SK-N-SH (cell line): ENCODE measurements around the gene GLIPR1L1. TPM values are rescaled to one million over a fixed set of nuclear protein-coding genes. Genes with fewer than 3 reads are reported as not detected.
A peak's percentile ranks its signal among the peaks of the same experiment; 100 is the strongest.

Experiments
- CTCF ChIA-PET: fragments of 300-600, 350-600 bp; formaldehyde crosslinking; extraction: SDS; loops from one replicate; lab custom pipeline; 2021; lab: Yijun Ruan, JAX
- POLR2A ChIA-PET: fragments of 350-600 bp; sonication (Branson Sonifier 250); formaldehyde crosslinking; extraction: SDS; loops from one replicate; lab custom pipeline; 2020; ENCODE audit warnings: antibody characterized with exemption, inconsistent platforms; lab: Yijun Ruan, JAX
- DNase-seq: peaks from one replicate; pipeline ENCODE4 v3.0.0; 2012
- H2AFZ ChIP-seq: fragments of 200-600 bp; sonication (generic); 2 replicates; pipeline ENCODE4 v1.8.1; 2016; ENCODE audit warnings: antibody characterized with exemption, mild to moderate bottlenecking, low read depth
- H3F3A ChIP-seq: fragments of 200-600 bp; sonication (generic); replicated peaks from 2 replicates; pipeline ENCODE3; 2016; ENCODE audit warnings: antibody characterized with exemption, mild to moderate bottlenecking; ENCODE audit not compliant: insufficient read depth
- H3K27ac ChIP-seq, 2 experiments: fragments of 200-500 bp in 1 of 2; fragments of 200-600 bp in 1 of 2; sonication (Bioruptor generic) in 1 of 2; sonication (generic), shearing (Covaris generic) in 1 of 2; 2 replicates each; pipeline versions ENCODE4 v1.5.1 to v1.6.1; 2014 to 2016; ENCODE audit warnings: low read depth in 2 of 2, inconsistent platforms in 1 of 2, low read length in 1 of 2, mild to moderate bottlenecking in 1 of 2, mixed read lengths in 1 of 2
- H3K27me3 ChIP-seq: fragments of 200-600 bp; sonication (generic), shearing (Covaris generic); 2 replicates; pipeline ENCODE4 v1.6.1; 2016; ENCODE audit warnings: mixed run types; ENCODE audit not compliant: insufficient read depth
- H3K36me3 ChIP-seq, 2 experiments: fragments of 200-500 bp in 1 of 2; fragments of 200-600 bp in 1 of 2; sonication (Bioruptor generic) in 1 of 2; sonication (generic) in 1 of 2; replicated peaks in 1 of 2; 2 replicates each; pipeline versions ENCODE3 to v1.5.1; 2014 to 2016; ENCODE audit warnings: low read length in 1 of 2, mild to moderate bottlenecking in 1 of 2; ENCODE audit not compliant: insufficient read depth in 2 of 2, control insufficient read depth in 1 of 2
- H3K4me1 ChIP-seq, 2 experiments: fragments of 200-500 bp in 1 of 2; fragments of 200-600 bp in 1 of 2; sonication (Bioruptor generic) in 1 of 2; sonication (generic), shearing (Covaris generic) in 1 of 2; 2 replicates each; pipeline versions ENCODE4 v1.5.1 to v1.6.1; 2014 to 2016; ENCODE audit warnings: low read depth in 1 of 2, low read length in 1 of 2, mixed run types in 1 of 2; ENCODE audit not compliant: insufficient read depth in 2 of 2, control insufficient read depth in 1 of 2
- H3K4me2 ChIP-seq: fragments of 200-600 bp; sonication (generic), shearing (Covaris generic); 2 replicates; pipeline ENCODE4 v1.6.1; 2017; ENCODE audit warnings: mixed run types
- H3K4me3 ChIP-seq, 2 experiments: fragments of 200-500 bp in 1 of 2; fragments of 200-600 bp in 1 of 2; sonication (Bioruptor generic) in 1 of 2; sonication (generic), shearing (Covaris generic) in 1 of 2; 2 replicates each; pipeline versions ENCODE4 v1.5.1 to v1.8.1; 2014 to 2016; ENCODE audit warnings: low read depth in 2 of 2, inconsistent platforms in 1 of 2, low read length in 1 of 2, mild to moderate bottlenecking in 1 of 2, mixed read lengths in 1 of 2, moderate library complexity in 1 of 2
- H3K79me2 ChIP-seq: fragments of 200-600 bp; sonication (generic); 2 replicates; pipeline ENCODE4 v1.8.1; 2017; ENCODE audit warnings: mild to moderate bottlenecking; ENCODE audit not compliant: insufficient read depth
- H3K9ac ChIP-seq: fragments of 200-600 bp; sonication (generic); 2 replicates; pipeline ENCODE4 v1.6.1; 2017; ENCODE audit warnings: mixed run types
- H3K9me2 ChIP-seq: fragments of 200-600 bp; sonication (generic); 2 replicates; pipeline ENCODE4 v1.6.1; 2017; ENCODE audit warnings: mixed run types
- H3K9me3 ChIP-seq: fragments of 200-600 bp; sonication (generic); 2 replicates; pipeline ENCODE4 v1.6.1; 2017; ENCODE audit warnings: mixed run types, mild to moderate bottlenecking, moderate library complexity
- H4K20me1 ChIP-seq: fragments of 200-600 bp; sonication (generic); 2 replicates; pipeline ENCODE4 v1.6.1; 2017; ENCODE audit warnings: mild to moderate bottlenecking, mixed run types; ENCODE audit not compliant: insufficient read depth
- CHD2 ChIP-seq: fragments of 150-350 bp; IDR thresholded peaks from 2 replicates; pipeline ENCODE4 v1.6.1; 2018; ENCODE audit warnings: low read length; ENCODE audit not compliant: partially characterized antibody
- ELF1 ChIP-seq: IDR thresholded peaks from 2 replicates; pipeline ENCODE4 v1.4.0; 2012
- EP300 ChIP-seq, 2 experiments: IDR thresholded peaks; 2 replicates each; pipeline versions ENCODE4 v1.4.0 to v1.6.1; 2012; ENCODE audit warnings: borderline replicate concordance in 1 of 2, low read depth in 1 of 2, low read length in 1 of 2
- FOSL2 ChIP-seq: IDR thresholded peaks from 2 replicates; pipeline ENCODE4 v1.4.0; 2012; ENCODE audit warnings: low read depth, mild to moderate bottlenecking, moderate library complexity, borderline replicate concordance
- FOXJ3 ChIP-seq: sonication (generic); formaldehyde crosslinking; IDR thresholded peaks from 2 replicates; pipeline ENCODE4 v1.5.1; 2020; ENCODE audit warnings: mild to moderate bottlenecking, missing genetic modification reagents
- FOXM1 ChIP-seq: IDR thresholded peaks from 2 replicates; pipeline ENCODE4 v1.4.0; 2012; ENCODE audit warnings: low read depth, mild to moderate bottlenecking
- GABPA ChIP-seq: IDR thresholded peaks from 2 replicates; pipeline ENCODE4 v1.4.0; 2012; ENCODE audit warnings: low read depth, mild to moderate bottlenecking
- GATA2 ChIP-seq: sonication (generic); formaldehyde crosslinking; IDR thresholded peaks from 2 replicates; pipeline ENCODE4 v1.5.0; 2020; ENCODE audit warnings: mild to moderate bottlenecking, missing genetic modification reagents
- JUND ChIP-seq: IDR thresholded peaks from 2 replicates; pipeline ENCODE4 v1.4.0; 2012
- MEF2A ChIP-seq: IDR thresholded peaks from 2 replicates; pipeline ENCODE4 v1.4.0; 2012; ENCODE audit warnings: low read depth, borderline replicate concordance
- MXI1 ChIP-seq: IDR thresholded peaks from 2 replicates; pipeline ENCODE4 v1.6.1; 2012; ENCODE audit warnings: mild to moderate bottlenecking, low read depth, low read length, improper control_type of control experiment
- NFIC ChIP-seq: IDR thresholded peaks from 2 replicates; pipeline ENCODE4 v1.4.0; 2012; ENCODE audit warnings: borderline replicate concordance
- POLR2AphosphoS5 ChIP-seq: IDR thresholded peaks from 2 replicates; pipeline ENCODE4 v1.6.1; 2012; ENCODE audit warnings: low read depth, low read length
- RFX5 ChIP-seq: IDR thresholded peaks from 2 replicates; pipeline ENCODE4 v1.6.1; 2012; ENCODE audit warnings: mild to moderate bottlenecking, improper control_type of control experiment, low read length
- RXRA ChIP-seq: IDR thresholded peaks from 2 replicates; pipeline ENCODE4 v1.4.0; 2012; ENCODE audit warnings: low read depth, mild to moderate bottlenecking, borderline replicate concordance
- SMC3 ChIP-seq: IDR thresholded peaks from 2 replicates; pipeline ENCODE4 v1.6.1; 2012; ENCODE audit warnings: low read depth, low read length, improper control_type of control experiment
- TAF1 ChIP-seq: IDR thresholded peaks from 2 replicates; pipeline ENCODE4 v1.6.1; 2012; ENCODE audit warnings: low read depth, mild to moderate bottlenecking, low read length, moderate library complexity, borderline replicate concordance
- TCF12 ChIP-seq: IDR thresholded peaks from 2 replicates; pipeline ENCODE4 v1.4.0; 2012
- YY1 ChIP-seq: IDR thresholded peaks from 2 replicates; pipeline ENCODE4 v1.4.0; 2012; ENCODE audit warnings: low read depth, mild to moderate bottlenecking
- WGBS: methylation state at CpG from one replicate; pipeline ENCODE4 v1.1.6; 2017; ENCODE audit warnings: low lambda C conversion rate; 5-methylcytosine and 5-hydroxymethylcytosine counted together
- polyA plus RNA-seq, 3 experiments: library from polyadenylated mRNA; depleted of rRNA; stranded (reverse); fragments of >200 nt; gene quantifications; 2 replicates each; pipeline ENCODE4 v1.2.3, GENCODE V29; 2012
- TF ChIP-seq, protein P1 (sequence below): fragments of 200-600 bp; sonication (generic); IDR thresholded peaks from 2 replicates; pipeline ENCODE4 v1.6.1; 2017; ENCODE audit warnings: antibody characterized with exemption, mild to moderate bottlenecking, moderate library complexity
- TF ChIP-seq, protein P2 (sequence below): IDR thresholded peaks from 2 replicates; pipeline ENCODE4 v1.4.0; 2012; ENCODE audit warnings: low read depth, borderline replicate concordance
- TF ChIP-seq, protein P3 (sequence below): IDR thresholded peaks from 2 replicates; pipeline ENCODE4 v1.6.1; 2012; ENCODE audit warnings: mild to moderate bottlenecking, low read depth, low read length, moderate library complexity
- TF ChIP-seq, protein P4 (sequence below): IDR thresholded peaks from 2 replicates; pipeline ENCODE4 v1.4.0; 2012; ENCODE audit warnings: low read depth
- TF ChIP-seq, protein P5 (sequence below): fragments of 150-350 bp; IDR thresholded peaks from 2 replicates; pipeline ENCODE4 v1.6.1; 2016; ENCODE audit warnings: mild to moderate bottlenecking, low read depth, low read length
- TF ChIP-seq, protein P6 (sequence below): fragments of 150-350 bp; IDR thresholded peaks from 2 replicates; pipeline ENCODE4 v1.6.1; 2017; ENCODE audit warnings: antibody characterized with exemption, low read length, low read depth, borderline replicate concordance

GLIPR1L1 gene
- polyA plus RNA-seq, 1 of the 3 experiments (the other 2 are of a cell fraction): not detected

DNA sequence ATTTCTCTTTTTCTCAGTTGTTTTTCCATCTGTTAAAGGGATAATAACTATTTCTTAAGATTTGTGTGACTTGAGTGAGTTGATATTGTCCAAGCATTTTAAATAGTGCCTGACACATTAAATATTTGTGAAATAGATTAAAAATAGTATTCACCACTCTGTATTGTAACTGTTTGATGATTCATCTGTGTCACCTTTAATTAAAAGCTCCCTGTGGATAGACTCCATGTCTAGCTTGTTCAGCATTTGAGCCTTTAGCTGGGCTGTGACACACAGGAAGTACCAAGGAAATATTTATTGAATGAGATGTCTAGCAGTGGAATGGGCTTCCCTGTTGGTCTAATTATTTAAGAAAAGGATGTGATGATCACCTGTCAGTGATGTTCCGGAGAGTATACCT is 54.6 kb downstream of the GLIPR1L1 start:
- Histone ChIP-seq H3K9me2 (no peaks in the 10 kb centered on the region), H3K9ac (peak overlapping the region; percentile 62; the same call in 1 of the 2 replicates), H4K20me1 (no peaks in the 10 kb centered on the region), H3F3A (peaks cover 20% of the 10 kb centered on the region), H3K36me3 (peaks cover 0 to 12% of the 10 kb centered on the region in 2 experiments), H3K9me3 (no peaks in the 10 kb centered on the region), H3K4me1 (peaks cover 0 to 3% of the 10 kb centered on the region in 2 experiments; a peak in 1 of 4 replicates), H3K27ac (peak overlapping the region; percentile 87 to 90), H3K79me2 (peaks cover 34% of the 10 kb centered on the region), H3K27me3 (no peaks in the 10 kb centered on the region), H3K4me3 (peak overlapping the region; percentile 56 to 72), H2AFZ (no peak overlapping the region), H3K4me2 (peak overlapping the region; percentile 83)
- CTCF ChIA-PET: interaction anchor here (3.2 kb wide), 1 partner anchor 54 kb away, joined by 14 read pairs; the partner anchor contains the start of gene GLIPR1L1
- WGBS: 22% methylated on average over 1 of the region's 1 CpG
- DNase-seq: peak; percentile 21
- POLR2A ChIA-PET: interaction anchor here (0.7 kb wide), 1 partner anchor 15 kb away, joined by 3 read pairs; no protein-coding TSS in a partner anchor
- TF ChIP-seq, protein P1, sequence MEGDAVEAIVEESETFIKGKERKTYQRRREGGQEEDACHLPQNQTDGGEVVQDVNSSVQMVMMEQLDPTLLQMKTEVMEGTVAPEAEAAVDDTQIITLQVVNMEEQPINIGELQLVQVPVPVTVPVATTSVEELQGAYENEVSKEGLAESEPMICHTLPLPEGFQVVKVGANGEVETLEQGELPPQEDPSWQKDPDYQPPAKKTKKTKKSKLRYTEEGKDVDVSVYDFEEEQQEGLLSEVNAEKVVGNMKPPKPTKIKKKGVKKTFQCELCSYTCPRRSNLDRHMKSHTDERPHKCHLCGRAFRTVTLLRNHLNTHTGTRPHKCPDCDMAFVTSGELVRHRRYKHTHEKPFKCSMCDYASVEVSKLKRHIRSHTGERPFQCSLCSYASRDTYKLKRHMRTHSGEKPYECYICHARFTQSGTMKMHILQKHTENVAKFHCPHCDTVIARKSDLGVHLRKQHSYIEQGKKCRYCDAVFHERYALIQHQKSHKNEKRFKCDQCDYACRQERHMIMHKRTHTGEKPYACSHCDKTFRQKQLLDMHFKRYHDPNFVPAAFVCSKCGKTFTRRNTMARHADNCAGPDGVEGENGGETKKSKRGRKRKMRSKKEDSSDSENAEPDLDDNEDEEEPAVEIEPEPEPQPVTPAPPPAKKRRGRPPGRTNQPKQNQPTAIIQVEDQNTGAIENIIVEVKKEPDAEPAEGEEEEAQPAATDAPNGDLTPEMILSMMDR: no peak
- TF ChIP-seq RFX5 (no peak), TCF12 (peak; percentile 100), GATA2 (CRISPR knock-in tag) (no peak), NFIC (peak; percentile 60), JUND (peak; percentile 96), FOXJ3 (CRISPR knock-in tag) (no peak), TAF1 (no peak), SMC3 (no peak), POLR2AphosphoS5 (peak; percentile 89; the same call in 1 of the 2 replicates), CHD2 (no peak), MXI1 (no peak), YY1 (no peak), FOSL2 (peak; percentile 97), RXRA (peak; percentile 42; the same call in 1 of the 2 replicates), FOXM1 (peak; percentile 76; the same call in 1 of the 2 replicates), GABPA (peak; percentile 40), ELF1 (peak; percentile 53; the same call in 1 of the 2 replicates), MEF2A (peak; percentile 86), EP300 (IDR thresholded peaks at IDR 0.05; ENCODE audit: borderline replicate concordance in 1 of 2, low read depth in 1 of 2, low read length in 1 of 2) (peak; percentile 58 to 94)
- TF ChIP-seq, protein P2, sequence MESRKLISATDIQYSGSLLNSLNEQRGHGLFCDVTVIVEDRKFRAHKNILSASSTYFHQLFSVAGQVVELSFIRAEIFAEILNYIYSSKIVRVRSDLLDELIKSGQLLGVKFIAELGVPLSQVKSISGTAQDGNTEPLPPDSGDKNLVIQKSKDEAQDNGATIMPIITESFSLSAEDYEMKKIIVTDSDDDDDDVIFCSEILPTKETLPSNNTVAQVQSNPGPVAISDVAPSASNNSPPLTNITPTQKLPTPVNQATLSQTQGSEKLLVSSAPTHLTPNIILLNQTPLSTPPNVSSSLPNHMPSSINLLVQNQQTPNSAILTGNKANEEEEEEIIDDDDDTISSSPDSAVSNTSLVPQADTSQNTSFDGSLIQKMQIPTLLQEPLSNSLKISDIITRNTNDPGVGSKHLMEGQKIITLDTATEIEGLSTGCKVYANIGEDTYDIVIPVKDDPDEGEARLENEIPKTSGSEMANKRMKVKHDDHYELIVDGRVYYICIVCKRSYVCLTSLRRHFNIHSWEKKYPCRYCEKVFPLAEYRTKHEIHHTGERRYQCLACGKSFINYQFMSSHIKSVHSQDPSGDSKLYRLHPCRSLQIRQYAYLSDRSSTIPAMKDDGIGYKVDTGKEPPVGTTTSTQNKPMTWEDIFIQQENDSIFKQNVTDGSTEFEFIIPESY: peak; percentile 65; the same call in 1 of the 2 replicates
- TF ChIP-seq, protein P3, sequence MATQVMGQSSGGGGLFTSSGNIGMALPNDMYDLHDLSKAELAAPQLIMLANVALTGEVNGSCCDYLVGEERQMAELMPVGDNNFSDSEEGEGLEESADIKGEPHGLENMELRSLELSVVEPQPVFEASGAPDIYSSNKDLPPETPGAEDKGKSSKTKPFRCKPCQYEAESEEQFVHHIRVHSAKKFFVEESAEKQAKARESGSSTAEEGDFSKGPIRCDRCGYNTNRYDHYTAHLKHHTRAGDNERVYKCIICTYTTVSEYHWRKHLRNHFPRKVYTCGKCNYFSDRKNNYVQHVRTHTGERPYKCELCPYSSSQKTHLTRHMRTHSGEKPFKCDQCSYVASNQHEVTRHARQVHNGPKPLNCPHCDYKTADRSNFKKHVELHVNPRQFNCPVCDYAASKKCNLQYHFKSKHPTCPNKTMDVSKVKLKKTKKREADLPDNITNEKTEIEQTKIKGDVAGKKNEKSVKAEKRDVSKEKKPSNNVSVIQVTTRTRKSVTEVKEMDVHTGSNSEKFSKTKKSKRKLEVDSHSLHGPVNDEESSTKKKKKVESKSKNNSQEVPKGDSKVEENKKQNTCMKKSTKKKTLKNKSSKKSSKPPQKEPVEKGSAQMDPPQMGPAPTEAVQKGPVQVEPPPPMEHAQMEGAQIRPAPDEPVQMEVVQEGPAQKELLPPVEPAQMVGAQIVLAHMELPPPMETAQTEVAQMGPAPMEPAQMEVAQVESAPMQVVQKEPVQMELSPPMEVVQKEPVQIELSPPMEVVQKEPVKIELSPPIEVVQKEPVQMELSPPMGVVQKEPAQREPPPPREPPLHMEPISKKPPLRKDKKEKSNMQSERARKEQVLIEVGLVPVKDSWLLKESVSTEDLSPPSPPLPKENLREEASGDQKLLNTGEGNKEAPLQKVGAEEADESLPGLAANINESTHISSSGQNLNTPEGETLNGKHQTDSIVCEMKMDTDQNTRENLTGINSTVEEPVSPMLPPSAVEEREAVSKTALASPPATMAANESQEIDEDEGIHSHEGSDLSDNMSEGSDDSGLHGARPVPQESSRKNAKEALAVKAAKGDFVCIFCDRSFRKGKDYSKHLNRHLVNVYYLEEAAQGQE: no peak
- TF ChIP-seq, protein P4, sequence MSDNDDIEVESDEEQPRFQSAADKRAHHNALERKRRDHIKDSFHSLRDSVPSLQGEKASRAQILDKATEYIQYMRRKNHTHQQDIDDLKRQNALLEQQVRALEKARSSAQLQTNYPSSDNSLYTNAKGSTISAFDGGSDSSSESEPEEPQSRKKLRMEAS: no peak
- TF ChIP-seq, protein P5, sequence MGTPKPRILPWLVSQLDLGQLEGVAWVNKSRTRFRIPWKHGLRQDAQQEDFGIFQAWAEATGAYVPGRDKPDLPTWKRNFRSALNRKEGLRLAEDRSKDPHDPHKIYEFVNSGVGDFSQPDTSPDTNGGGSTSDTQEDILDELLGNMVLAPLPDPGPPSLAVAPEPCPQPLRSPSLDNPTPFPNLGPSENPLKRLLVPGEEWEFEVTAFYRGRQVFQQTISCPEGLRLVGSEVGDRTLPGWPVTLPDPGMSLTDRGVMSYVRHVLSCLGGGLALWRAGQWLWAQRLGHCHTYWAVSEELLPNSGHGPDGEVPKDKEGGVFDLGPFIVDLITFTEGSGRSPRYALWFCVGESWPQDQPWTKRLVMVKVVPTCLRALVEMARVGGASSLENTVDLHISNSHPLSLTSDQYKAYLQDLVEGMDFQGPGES: no peak
- TF ChIP-seq, protein P6, sequence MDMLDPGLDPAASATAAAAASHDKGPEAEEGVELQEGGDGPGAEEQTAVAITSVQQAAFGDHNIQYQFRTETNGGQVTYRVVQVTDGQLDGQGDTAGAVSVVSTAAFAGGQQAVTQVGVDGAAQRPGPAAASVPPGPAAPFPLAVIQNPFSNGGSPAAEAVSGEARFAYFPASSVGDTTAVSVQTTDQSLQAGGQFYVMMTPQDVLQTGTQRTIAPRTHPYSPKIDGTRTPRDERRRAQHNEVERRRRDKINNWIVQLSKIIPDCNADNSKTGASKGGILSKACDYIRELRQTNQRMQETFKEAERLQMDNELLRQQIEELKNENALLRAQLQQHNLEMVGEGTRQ: no peak
